ENCODE data around the gene VRK3. TPM values are rescaled to one million over a fixed set of nuclear protein-coding genes. Genes with fewer than 3 reads are reported as not detected.

Gene VRK3
- total and polyA plus RNA-seq, 2 experiments from 2014 or later = 29.9 to 45.9 TPM

GRCh38 chr19:49937750-49938381 is 87.3 kb downstream of the VRK3 start:
- H3K27me3 ChIP-seq = no peaks in the 10 kb centered on the region
- no peaks in the 10 kb centered on the region for H3K36me3 ChIP-seq
- no peaks in the 10 kb centered on the region for H3K9me3 ChIP-seq (ENCODE audit: low read depth)
- peak; percentile 78 to 83 for DNase-seq (ENCODE audit: low read depth in 1 of 2, low spot score in 1 of 2)
- peak; percentile 94 for TF ChIP-seq CTCF (IDR thresholded peaks at IDR 0.05; ENCODE audit: low read depth, low read length)
- H3K27ac ChIP-seq = no peak overlapping the region
- no peak overlapping the region for H3K4me3 ChIP-seq
- H3K4me1 ChIP-seq (ENCODE audit: low read depth) = no peaks in the 10 kb centered on the region

- DNase-seq (ENCODE audit: low read depth in 1 of 2, low spot score in 1 of 2) = no peak
- H3K4me1 ChIP-seq (ENCODE audit: low read depth) = no peaks in the 10 kb centered on the region
- TF ChIP-seq CTCF (IDR thresholded peaks at IDR 0.05; ENCODE audit: low read depth, low read length) = no peak
These were observed 88.6 kb downstream of the VRK3 start for GRCh38 chr19:49936549-49936948.

GRCh38 chr19:49933643-49934042 is 91.5 kb downstream of the VRK3 start:
- Histone ChIP-seq H3K9me3 (ENCODE audit: low read depth) (no peaks in the 10 kb centered on the region), H3K4me1 (ENCODE audit: low read depth) (no peaks in the 10 kb centered on the region), H3K4me3 (no peak overlapping the region), H3K27me3 (no peaks in the 10 kb centered on the region), H3K36me3 (no peaks in the 10 kb centered on the region), H3K27ac (no peak overlapping the region)
- no peak for DNase-seq (ENCODE audit: low read depth in 1 of 2, low spot score in 1 of 2)
- no peak for TF ChIP-seq CTCF (IDR thresholded peaks at IDR 0.05; ENCODE audit: low read depth, low read length)

More at GRCh38 chr19:49936549-49936948, 88.6 kb downstream of the VRK3 start:
- Histone ChIP-seq H3K9me3 (ENCODE audit: low read depth) (no peaks in the 10 kb centered on the region), H3K4me3 (no peak overlapping the region), H3K36me3 (no peaks in the 10 kb centered on the region), H3K27ac (no peak overlapping the region), H3K27me3 (no peaks in the 10 kb centered on the region)

- H3K36me3 ChIP-seq = no peaks in the 10 kb centered on the region
- TF ChIP-seq CTCF (IDR thresholded peaks at IDR 0.05; ENCODE audit: low read depth, low read length) = no peak
- DNase-seq (ENCODE audit: low read depth in 1 of 2, low spot score in 1 of 2) = no peak
- H3K4me1 ChIP-seq (ENCODE audit: low read depth) = peaks cover 3% of the 10 kb centered on the region
- H3K27ac ChIP-seq = no peak overlapping the region
- H3K9me3 ChIP-seq (ENCODE audit: low read depth) = no peaks in the 10 kb centered on the region
- no peak overlapping the region for H3K4me3 ChIP-seq
- no peaks in the 10 kb centered on the region for H3K27me3 ChIP-seq
These were observed 92.4 kb downstream of the VRK3 start for GRCh38 chr19:49932731-49933131.

GRCh38 chr19:49932041-49932451 is 93.1 kb downstream of the VRK3 start:
- peaks cover 3% of the 10 kb centered on the region for H3K4me1 ChIP-seq (ENCODE audit: low read depth)
- H3K4me3 ChIP-seq = no peak overlapping the region
- H3K27me3 ChIP-seq = no peaks in the 10 kb centered on the region
- H3K27ac ChIP-seq = no peak overlapping the region
- H3K9me3 ChIP-seq (ENCODE audit: low read depth) = no peaks in the 10 kb centered on the region
- H3K36me3 ChIP-seq = no peaks in the 10 kb centered on the region
- no peak for TF ChIP-seq CTCF (IDR thresholded peaks at IDR 0.05; ENCODE audit: low read depth, low read length)
- DNase-seq (ENCODE audit: low read depth in 1 of 2, low spot score in 1 of 2) = no peak
